Activated naive CD4-positive, alpha-beta T cell (primary cell): Measurements from ENCODE around the gene HTRA1.

Experiments used
- DNase-seq, 4 experiments: peaks; one replicate each; lab custom pipeline; 2025; lab: John Stamatoyannopoulos, UW

The HTRA1 gene

DNA sequence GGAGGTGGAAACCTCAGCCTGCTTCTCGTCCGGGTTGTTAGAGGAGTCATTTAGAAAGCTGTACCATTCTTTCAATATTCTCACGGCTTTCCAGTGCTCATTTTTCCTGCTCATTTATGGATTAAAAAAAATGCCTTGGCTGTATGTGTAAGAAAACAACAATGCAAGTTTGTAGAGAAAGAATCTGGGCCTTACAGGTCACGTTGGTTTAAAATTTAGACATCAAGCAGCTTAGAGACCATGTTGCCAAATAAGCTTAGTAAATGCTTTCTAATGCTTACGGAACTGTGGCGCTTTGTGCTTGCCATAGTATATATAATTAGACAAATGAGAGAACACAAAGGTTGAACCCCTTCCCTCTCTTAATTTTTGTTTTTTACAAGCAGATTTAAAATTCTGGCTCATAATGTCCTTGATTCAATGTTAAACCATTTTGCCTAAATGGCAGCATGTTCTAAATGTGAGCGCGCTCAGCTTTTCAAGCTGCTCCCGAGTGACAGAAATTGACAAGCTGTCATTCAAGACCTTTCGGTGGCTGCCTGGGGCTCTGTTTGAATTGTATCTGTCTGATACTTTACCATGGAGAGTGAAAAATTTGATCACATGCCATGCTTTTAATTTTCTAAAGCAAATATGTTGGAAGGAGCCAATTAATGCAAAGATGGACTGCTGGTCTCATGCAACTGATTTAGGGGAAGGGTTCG is 5.8 kb upstream of the HTRA1 start:
- no peak for DNase-seq

DNA sequence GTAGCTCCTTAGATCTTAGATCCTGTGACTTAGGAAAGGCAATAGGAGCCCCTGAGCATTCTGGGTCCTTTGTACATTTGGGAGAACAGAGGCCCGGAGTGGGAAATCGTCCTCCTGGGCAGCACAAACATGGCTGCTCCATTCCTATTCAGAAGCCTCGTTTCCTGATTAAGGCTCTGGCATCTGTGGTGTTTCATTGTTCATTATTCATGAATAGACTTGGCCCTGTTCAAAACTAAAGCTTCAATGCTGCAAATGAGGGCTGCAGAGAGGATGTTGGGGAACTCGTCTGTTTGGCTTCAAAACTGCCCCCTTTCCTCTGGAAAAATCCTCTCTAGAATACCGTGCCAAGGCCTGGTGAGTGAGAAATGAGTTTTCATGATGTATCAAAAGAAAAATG is 3.4 kb upstream of the HTRA1 start:
- DNase-seq, result no peak

GRCh38 chr10:122458693-122459092 is 2.7 kb upstream of the HTRA1 start:
- DNase-seq, result no peak

DNA sequence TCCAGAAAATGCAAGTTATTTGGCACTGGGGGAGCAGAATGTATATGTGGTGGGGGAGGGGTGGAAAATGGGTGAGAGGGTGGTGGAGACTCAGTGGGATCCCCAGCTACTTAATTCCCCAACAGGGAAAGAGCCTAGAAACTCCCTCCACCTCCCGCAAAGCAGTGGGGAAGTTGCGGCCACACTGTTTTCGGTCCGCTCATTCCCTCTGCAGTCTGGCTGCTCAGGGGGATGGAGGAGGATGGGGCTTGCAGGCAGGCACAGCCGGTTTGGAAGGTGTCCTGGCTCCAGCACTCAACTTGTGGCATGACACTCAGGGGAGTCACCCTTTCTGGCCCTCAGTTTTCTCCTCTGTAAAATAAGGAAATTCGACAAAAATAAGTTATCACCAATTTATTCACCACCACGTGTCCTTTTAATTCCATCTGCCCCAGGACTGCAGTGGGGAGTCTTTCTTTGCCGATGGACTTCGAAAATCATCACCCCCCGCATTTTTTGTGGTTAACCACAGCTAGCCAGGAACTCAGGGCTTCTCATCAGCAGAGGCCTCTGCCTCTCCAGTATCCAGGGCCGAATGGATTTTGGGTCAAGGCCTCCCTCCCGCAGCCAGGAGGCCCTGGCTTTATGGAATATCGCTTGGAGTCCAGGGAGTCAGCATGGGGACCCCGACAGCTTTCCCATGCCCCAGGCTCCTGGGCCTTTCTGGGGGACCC is 1.6 kb upstream of the HTRA1 start:
- DNase-seq, result no peak

DNA sequence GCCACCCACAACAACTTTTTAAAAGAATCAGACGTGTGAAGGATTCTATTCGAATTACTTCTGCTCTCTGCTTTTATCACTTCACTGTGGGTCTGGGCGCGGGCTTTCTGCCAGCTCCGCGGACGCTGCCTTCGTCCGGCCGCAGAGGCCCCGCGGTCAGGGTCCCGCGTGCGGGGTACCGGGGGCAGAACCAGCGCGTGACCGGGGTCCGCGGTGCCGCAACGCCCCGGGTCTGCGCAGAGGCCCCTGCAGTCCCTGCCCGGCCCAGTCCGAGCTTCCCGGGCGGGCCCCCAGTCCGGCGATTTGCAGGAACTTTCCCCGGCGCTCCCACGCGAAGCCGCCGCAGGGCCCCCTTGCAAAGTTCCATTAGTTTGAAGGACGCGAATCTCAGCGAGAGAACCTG is 461 bp upstream of the HTRA1 start:
- DNase-seq, result no peak

- no peak for DNase-seq
These were observed 578 bp downstream of the HTRA1 start for GRCh38 chr10:122461729-122462532.

- DNase-seq, result no peak
These were observed 1.4 kb downstream of the HTRA1 start for GRCh38 chr10:122462533-122463465.

DNA sequence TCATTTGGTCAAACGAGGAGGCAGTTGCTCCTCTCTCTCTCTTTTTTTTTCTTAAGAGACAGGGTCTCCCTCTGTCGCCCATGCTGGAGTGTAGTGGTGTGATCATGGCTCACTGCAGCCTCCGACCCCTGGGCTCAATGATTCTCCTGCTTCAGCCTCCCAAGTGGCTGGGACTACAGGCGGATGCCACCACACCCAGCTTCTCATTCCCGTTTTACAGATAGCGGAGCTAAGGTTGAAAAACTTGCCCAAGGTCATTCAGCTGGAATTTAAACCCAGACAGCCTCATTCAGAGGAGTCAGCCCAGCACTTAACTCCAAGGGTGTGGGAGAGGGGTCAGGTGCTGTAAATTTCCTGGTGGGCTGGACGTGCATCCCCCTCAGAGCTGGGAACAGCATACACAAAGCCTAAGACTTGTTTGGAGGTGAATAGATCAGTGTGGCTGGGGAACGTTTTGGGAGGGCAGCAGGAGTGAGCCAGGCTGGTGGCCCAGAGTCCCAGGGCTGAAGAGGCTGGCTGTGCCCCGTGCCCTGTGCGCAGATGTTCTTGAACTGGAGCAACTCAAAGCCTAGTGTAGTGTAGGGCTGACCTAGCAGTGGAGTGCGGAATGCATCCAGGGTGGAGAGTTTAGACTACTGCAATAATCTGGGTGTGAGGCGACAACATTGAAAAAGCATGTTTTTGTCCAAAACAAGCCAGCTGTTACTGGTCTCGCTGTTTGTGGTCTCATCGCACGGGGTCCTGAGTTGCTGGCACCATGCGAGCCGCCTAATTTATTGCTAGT is 2.3 kb downstream of the HTRA1 start:
- no peak for DNase-seq

DNA sequence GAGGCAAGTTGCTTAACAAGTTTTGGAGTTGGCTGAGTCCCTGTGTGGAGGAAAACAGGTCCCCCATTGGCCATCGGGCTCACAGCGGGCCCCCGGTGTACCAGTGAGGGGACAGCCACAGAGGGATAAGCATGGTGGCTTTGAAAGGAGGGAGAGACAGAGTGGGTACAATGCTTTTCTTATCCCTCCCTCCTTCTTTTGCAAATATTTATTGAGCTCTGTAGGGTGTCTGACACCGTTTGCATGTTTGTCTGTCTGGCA is 2.8 kb downstream of the HTRA1 start:
- no peak for DNase-seq

DNA sequence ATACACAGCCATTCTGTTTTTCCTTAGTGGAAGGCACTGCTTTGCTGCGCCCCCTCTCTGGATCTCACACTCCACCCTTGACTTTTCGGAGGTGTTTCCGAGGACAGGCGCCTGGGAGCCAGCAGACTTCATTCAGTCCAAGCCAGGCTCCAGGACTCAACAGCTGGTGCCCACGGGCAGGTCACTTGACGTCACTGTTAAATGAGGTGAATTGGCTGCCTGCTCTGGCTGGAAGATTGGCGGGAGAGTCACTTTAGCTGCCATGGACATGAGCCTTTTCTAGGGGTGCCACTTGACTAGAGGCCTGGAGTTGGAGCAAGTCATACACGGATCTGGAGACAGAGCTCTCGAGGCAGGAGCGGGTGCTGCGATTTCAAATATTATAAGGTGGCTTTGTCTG is 3.2 kb downstream of the HTRA1 start:
- DNase-seq, result no peak

DNA sequence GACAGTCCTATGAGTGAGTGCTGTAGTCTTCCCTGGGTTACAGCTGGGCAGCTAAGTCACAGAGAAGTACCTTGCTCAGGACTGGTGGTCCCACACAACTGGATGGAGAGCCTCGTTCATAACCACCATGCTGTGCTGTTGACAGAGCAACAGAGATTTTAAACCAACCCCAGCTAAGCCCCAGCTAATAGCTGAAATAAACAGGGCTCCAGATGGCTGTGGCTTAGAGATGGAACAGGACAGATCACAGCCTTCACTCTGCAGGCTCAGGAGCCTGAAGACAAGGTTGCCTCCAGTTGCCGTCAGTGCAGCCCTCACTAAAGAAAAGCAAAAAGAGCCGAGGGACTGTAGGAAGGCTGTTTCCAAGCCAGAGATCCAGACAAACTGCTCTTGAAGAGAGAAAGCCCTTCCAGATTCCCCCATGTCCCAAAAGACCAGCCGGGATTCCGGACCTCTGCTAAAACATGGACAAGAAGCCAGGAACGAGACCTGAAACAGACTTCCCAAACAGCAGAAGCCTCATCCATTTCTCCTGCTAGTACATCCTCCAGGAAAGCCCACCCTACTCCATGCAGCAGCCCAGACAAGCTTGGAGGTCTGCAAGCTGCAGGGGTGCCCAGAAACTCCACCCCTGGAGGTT is 4.2 kb downstream of the HTRA1 start:
- no peak for DNase-seq

GRCh38 chr10:122466951-122467381 is 5.6 kb downstream of the HTRA1 start:
- DNase-seq, result no peak

GRCh38 chr10:122467701-122468100 is 6.3 kb downstream of the HTRA1 start:
- no peak for DNase-seq

GRCh38 chr10:122468307-122468925 is 7.1 kb downstream of the HTRA1 start:
- no peak for DNase-seq

- DNase-seq, result no peak
These were observed 7.8 kb downstream of the HTRA1 start for GRCh38 chr10:122468926-122469781.

DNA sequence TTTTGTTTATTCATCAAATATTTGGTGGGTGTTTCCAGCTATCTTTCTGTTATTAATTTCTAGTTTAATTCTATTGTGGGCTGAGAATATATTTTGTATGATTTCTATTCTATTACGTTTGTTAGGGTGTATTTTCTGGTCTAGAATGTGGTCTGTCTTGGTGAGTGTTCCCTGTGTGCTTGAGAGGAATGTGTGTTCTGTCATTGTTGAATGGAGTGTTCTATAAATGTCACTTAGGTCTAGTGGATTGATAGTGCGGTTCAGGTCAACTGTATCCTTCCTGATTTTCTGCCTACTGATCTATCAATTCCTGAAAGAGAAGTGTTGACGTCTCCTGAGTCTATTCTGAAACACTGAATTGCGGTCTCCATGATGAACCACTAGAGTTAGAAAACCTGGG is 8.5 kb downstream of the HTRA1 start:
- no peak for DNase-seq

DNA sequence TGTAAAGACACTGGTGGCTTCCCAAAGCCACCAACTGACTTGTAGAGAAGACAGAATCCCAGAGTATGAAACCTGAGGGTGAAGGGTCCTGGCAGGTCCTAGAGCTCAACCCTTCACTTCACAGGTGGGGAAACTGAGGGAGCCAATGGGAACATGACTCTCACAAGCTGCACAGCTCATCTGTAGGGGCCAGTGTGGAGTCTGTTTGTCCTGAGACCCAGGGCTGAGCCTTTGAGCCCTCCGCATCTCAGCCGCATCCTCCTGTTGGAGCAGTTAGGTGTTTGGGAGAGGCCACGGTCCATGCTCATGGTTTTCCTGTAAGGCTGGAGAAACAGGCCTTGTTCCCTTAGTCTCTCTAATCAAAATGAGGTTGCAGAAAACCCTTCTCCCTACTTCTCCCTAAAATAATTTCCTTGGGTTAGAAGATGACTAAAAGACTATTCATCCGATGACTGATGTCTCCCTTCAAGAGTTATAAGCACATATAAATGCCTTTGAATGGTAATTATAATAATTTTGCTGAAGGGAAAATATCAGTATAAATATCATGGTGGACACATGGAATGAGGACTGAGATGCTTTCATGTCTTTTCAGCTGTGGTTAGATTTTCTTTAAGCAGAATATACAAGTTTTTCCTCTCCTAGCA is 10.3 kb downstream of the HTRA1 start:
- DNase-seq, result no peak

DNA sequence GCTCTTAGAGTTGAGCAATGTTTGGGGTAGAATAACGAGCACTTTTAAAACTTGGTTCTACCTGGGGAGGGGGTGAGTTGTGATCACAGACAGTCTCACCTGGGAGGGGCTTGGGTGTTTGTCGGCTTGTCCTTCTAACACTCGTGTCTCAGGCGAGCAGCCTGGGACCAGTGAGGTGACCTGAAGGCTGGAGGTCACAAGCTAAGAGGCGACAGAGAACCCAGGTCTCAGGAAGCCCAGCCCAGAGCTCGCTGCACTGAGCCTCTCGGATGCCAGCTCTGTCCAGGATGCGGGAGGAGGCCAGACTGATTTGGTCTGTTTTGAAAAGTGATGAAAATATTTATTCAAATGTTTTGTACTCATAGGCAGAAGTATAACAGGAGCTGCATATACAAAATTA is 11.8 kb downstream of the HTRA1 start:
- no peak for DNase-seq
